ENCODE results near the gene NPIPA3.
A peak's percentile ranks its signal among the peaks of the same experiment; 100 is the strongest.

- TF ChIP-seq CREB1 (IDR thresholded peaks at IDR 0.05) = no peak
- TF ChIP-seq POU5F1 (IDR thresholded peaks at IDR 0.05; ENCODE audit: low read depth, low read length) = no peak
- no peak for TF ChIP-seq POLR2A (IDR thresholded peaks at IDR 0.05; ENCODE audit: control extremely low read depth in 1 of 2, low read depth in 2 of 2, low read length in 2 of 2)
- TF ChIP-seq TAF1 (IDR thresholded peaks at IDR 0.05; ENCODE audit: low read depth, low read length) = no peak
- peak in 2 of 3 experiments; percentile 27 to 45; a peak in 2 of 4 replicates for TF ChIP-seq CTCF (IDR thresholded peaks at IDR 0.05; ENCODE audit: control extremely low read depth in 1 of 3, insufficient read depth in 1 of 3, low read depth in 1 of 3, low read length in 3 of 3)
- no peak for TF ChIP-seq HDAC2 (IDR thresholded peaks at IDR 0.05; ENCODE audit: borderline replicate concordance in 1 of 2, low read depth in 2 of 2, low read length in 2 of 2)
- TF ChIP-seq SIN3A (conservative IDR thresholded peaks at IDR 0.05 in 1 of 2, IDR thresholded peaks at IDR 0.05 in 1 of 2; ENCODE audit: low read depth in 1 of 2, low read length in 2 of 2) = no peak
- TF ChIP-seq YY1 (IDR thresholded peaks at IDR 0.05; ENCODE audit: low read depth, low read length) = no peak
- no peak for TF ChIP-seq KDM5A (IDR thresholded peaks at IDR 0.05; ENCODE audit: low read length)
- TF ChIP-seq CHD1 (IDR thresholded peaks at IDR 0.05; ENCODE audit: low read depth, low read length) = no peak
- no peak for TF ChIP-seq EZH2 (IDR thresholded peaks at IDR 0.05; ENCODE audit: low read depth, low read length, severe bottlenecking)
- TF ChIP-seq MAX (IDR thresholded peaks at IDR 0.05) = no peak
- no peak for TF ChIP-seq JUN (IDR thresholded peaks at IDR 0.05; ENCODE audit: low read depth, low read length)
Measured at GRCh38 chr16:14669776-14670175, 33.4 kb upstream of the NPIPA3 start.

Data from H1 (cell line).